MM.1S (cell line): ENCODE results near the gene FAM107B.
"Not testable (repeated sequence)": the region's sequence is repeated elsewhere in the genome, so short reads cannot be mapped to it uniquely, and the experiment has no call there.

ENCODE experiments used
- DNase-seq: peaks from one replicate; pipeline ENCODE4 v3.0.0-alpha.2; 2015
- H2AFZ ChIP-seq: fragments of 300-600 bp; sonication (generic); 2 replicates; pipeline ENCODE4 v1.6.0; 2016; ENCODE audit warnings: antibody characterized with exemption, low read length
- H3F3A ChIP-seq: fragments of 300-600 bp; sonication (generic); 2 replicates; pipeline ENCODE4 v1.6.1; 2016; ENCODE audit warnings: mild to moderate bottlenecking, antibody characterized with exemption, low read length, moderate library complexity, mixed read lengths; ENCODE audit not compliant: insufficient read depth
- H3K27ac ChIP-seq: fragments of 300-600 bp; sonication (generic); 2 replicates; pipeline ENCODE4 v1.5.1; 2016; ENCODE audit warnings: mild to moderate bottlenecking, low read length
- H3K27me3 ChIP-seq: fragments of 300-600 bp; sonication (generic); replicated peaks from 2 replicates; pipeline ENCODE4 v1.6.0; 2016; ENCODE audit warnings: low read length; ENCODE audit not compliant: insufficient read depth
- H3K36me3 ChIP-seq: fragments of 300-600 bp; sonication (generic); replicated peaks from 2 replicates; pipeline ENCODE4 v1.6.1; 2016; ENCODE audit warnings: mild to moderate bottlenecking, low read length, mixed read lengths; ENCODE audit not compliant: insufficient read depth
- H3K4me1 ChIP-seq: fragments of 300-600 bp; sonication (generic); 2 replicates; pipeline ENCODE4 v1.6.1; 2016; ENCODE audit warnings: low read length, mixed read lengths
- H3K4me2 ChIP-seq: fragments of 300-600 bp; sonication (generic); 2 replicates; pipeline ENCODE4 v1.6.0; 2016; ENCODE audit warnings: low read depth, low read length
- H3K4me3 ChIP-seq: fragments of 300-600 bp; sonication (generic); 2 replicates; pipeline ENCODE4 v1.5.1; 2016; ENCODE audit warnings: low read length, mixed read lengths
- H3K79me2 ChIP-seq: fragments of 300-600 bp; sonication (generic); 2 replicates; pipeline ENCODE4 v1.6.1; 2016; ENCODE audit warnings: mixed run types, low read length, mixed read lengths
- H3K9ac ChIP-seq: fragments of 300-600 bp; sonication (generic); 2 replicates; pipeline ENCODE4 v1.6.1; 2016; ENCODE audit warnings: low read length, mixed read lengths
- H3K9me2 ChIP-seq: fragments of 300-600 bp; sonication (generic); replicated peaks from 2 replicates; pipeline ENCODE4 v1.6.1; 2016; ENCODE audit warnings: mild to moderate bottlenecking, low read length, mixed read lengths; ENCODE audit not compliant: insufficient read depth
- H3K9me3 ChIP-seq: fragments of 300-600 bp; sonication (generic); replicated peaks from 2 replicates; pipeline ENCODE4 v1.6.1; 2016; ENCODE audit warnings: mild to moderate bottlenecking, low read length, mixed read lengths; ENCODE audit not compliant: insufficient read depth
- H4K20me1 ChIP-seq: fragments of 300-600 bp; sonication (generic); 2 replicates; pipeline ENCODE4 v1.6.1; 2016; ENCODE audit warnings: mild to moderate bottlenecking, low read length, moderate library complexity, mixed read lengths; ENCODE audit not compliant: insufficient read depth
- CTCF ChIP-seq: fragments of 300-600 bp; sonication (generic); IDR thresholded peaks from 2 replicates; pipeline ENCODE4 v1.5.1; 2016; ENCODE audit warnings: antibody characterized with exemption, low read length, mixed read lengths
- EZH2 ChIP-seq: fragments of 300-600 bp; sonication (generic); optimal IDR thresholded peaks from 2 replicates; pipeline ENCODE3; 2017; ENCODE audit warnings: low read depth, mild to moderate bottlenecking, antibody characterized with exemption, low read length, mixed read lengths
- EZH2phosphoT487 ChIP-seq: fragments of 300-600 bp; sonication (generic); IDR thresholded peaks from 2 replicates; pipeline ENCODE4 v1.6.1; 2018; ENCODE audit warnings: antibody characterized with exemption, low read length

FAM107B gene

DNA sequence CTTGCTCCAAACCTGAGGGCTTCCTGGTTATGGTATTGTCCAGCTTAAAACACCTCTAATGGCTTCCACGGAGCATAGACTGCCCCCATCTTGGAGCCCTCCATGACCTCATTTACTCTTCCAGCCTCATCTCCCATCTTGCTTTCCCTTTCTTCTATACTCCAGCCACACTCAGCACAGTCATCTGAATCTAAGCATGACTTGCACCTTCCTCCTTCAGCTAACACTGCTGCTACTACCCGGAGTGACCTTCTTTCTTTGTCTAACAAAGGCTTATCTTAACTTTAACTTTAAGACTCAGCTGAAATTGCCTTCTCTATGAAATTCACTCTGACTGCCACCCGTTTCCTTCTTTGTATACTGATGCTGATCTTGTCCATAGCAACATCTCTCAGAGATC lies 135.1 kb downstream of the FAM107B start:
- no peak overlapping the region for H3K4me2 ChIP-seq
- H3K27me3 ChIP-seq: no peaks in the 10 kb centered on the region
- no peaks in the 10 kb centered on the region for H3K79me2 ChIP-seq

GRCh38 chr10:14635043-14635710 lies 139.5 kb downstream of the FAM107B start:
- TF ChIP-seq CTCF (no peak), EZH2 (no peak), EZH2phosphoT487 (no peak)
- no peak overlapping the region for H2AFZ ChIP-seq
- DNase-seq: no peak
- no peaks in the 10 kb centered on the region for H3K36me3 ChIP-seq
- no peaks in the 10 kb centered on the region for H3K4me1 ChIP-seq
- no peak overlapping the region for H3K4me3 ChIP-seq
- H3K9ac ChIP-seq: no peak overlapping the region
- H3K27me3 ChIP-seq: no peaks in the 10 kb centered on the region
- no peaks in the 10 kb centered on the region for H3K79me2 ChIP-seq
- H4K20me1 ChIP-seq: no peaks in the 10 kb centered on the region
- no peaks in the 10 kb centered on the region for H3K9me2 ChIP-seq
- H3K9me3 ChIP-seq: no peaks in the 10 kb centered on the region
- no peak overlapping the region for H3K4me2 ChIP-seq
- H3F3A ChIP-seq: no peaks in the 10 kb centered on the region
- H3K27ac ChIP-seq: no peak overlapping the region

More for the DNA sequence above, 135.1 kb downstream of the FAM107B start:
- Histone ChIP-seq H2AFZ (no peak overlapping the region), H3K9me2 (no peaks in the 10 kb centered on the region), H3K9me3 (no peaks in the 10 kb centered on the region), H4K20me1 (no peaks in the 10 kb centered on the region), H3K4me3 (no peak overlapping the region), H3K4me1 (peaks cover 3% of the 10 kb centered on the region), H3K36me3 (no peaks in the 10 kb centered on the region), H3F3A (no peaks in the 10 kb centered on the region), H3K27ac (no peak overlapping the region), H3K9ac (no peak overlapping the region)
- no peak for TF ChIP-seq EZH2
- no peak for TF ChIP-seq EZH2phosphoT487
- TF ChIP-seq CTCF: no peak
- DNase-seq: no peak

- DNase-seq, H3K4me3 ChIP-seq, H4K20me1 ChIP-seq, H3K4me2 ChIP-seq, H3K36me3 ChIP-seq, H3F3A ChIP-seq, H2AFZ ChIP-seq, H3K27me3 ChIP-seq, H3K79me2 ChIP-seq, H3K9ac ChIP-seq, H3K4me1 ChIP-seq, H3K9me2 ChIP-seq, H3K9me3 ChIP-seq, H3K27ac ChIP-seq: not testable (repeated sequence)
Observed at GRCh38 chr10:14634572-14634971, 140.1 kb downstream of the FAM107B start.

- no peak overlapping the region for H3K9ac ChIP-seq
- H3K4me2 ChIP-seq: no peak overlapping the region
- no peaks in the 10 kb centered on the region for H4K20me1 ChIP-seq
- no peak overlapping the region for H3K4me3 ChIP-seq
- no peaks in the 10 kb centered on the region for H3K36me3 ChIP-seq
- H3K4me1 ChIP-seq: peaks cover 4% of the 10 kb centered on the region; the same call in 1 of the 2 replicates
- DNase-seq: no peak
- H3K27me3 ChIP-seq: no peaks in the 10 kb centered on the region
- no peak for TF ChIP-seq EZH2phosphoT487
- TF ChIP-seq CTCF: no peak
- no peak for TF ChIP-seq EZH2
- H3K79me2 ChIP-seq: no peaks in the 10 kb centered on the region
- no peaks in the 10 kb centered on the region for H3F3A ChIP-seq
- H3K9me2 ChIP-seq: no peaks in the 10 kb centered on the region
- no peaks in the 10 kb centered on the region for H3K9me3 ChIP-seq
- no peak overlapping the region for H3K27ac ChIP-seq
- no peak overlapping the region for H2AFZ ChIP-seq
Observed at GRCh38 chr10:14625765-14626525, 148.8 kb downstream of the FAM107B start.
